SU-DHL-6 (cell line): ENCODE measurements around the gene EPS8.

Source experiments
- H2AFZ ChIP-seq: fragments of 200-600 bp; sonication (generic); 2 replicates; pipeline ENCODE4 v1.6.1; 2014; ENCODE audit warnings: low read depth, mild to moderate bottlenecking, moderate library complexity, mixed read lengths, antibody characterized with exemption, low read length; ENCODE audit not compliant: severe bottlenecking
- H3F3A ChIP-seq: fragments of 200-600 bp; shearing (Covaris generic); 2 replicates; pipeline ENCODE4 v1.6.0; 2016; ENCODE audit warnings: antibody characterized with exemption, mild to moderate bottlenecking; ENCODE audit not compliant: insufficient read depth
- H3K27ac ChIP-seq: fragments of 200-600 bp; sonication (generic); 2 replicates; pipeline ENCODE4 v1.5.1; 2016; ENCODE audit warnings: low read depth, mild to moderate bottlenecking, low read length, moderate library complexity, mixed read lengths
- H3K27me3 ChIP-seq: fragments of 200-600 bp; sonication (generic), shearing (Covaris generic); 2 replicates; pipeline ENCODE4 v1.6.0; 2014; ENCODE audit warnings: mild to moderate bottlenecking, low read length
- H3K36me3 ChIP-seq: fragments of 200-600 bp; sonication (generic); 2 replicates; pipeline ENCODE4 v1.6.1; 2014; ENCODE audit warnings: mild to moderate bottlenecking, low read length, mixed read lengths
- H3K4me2 ChIP-seq: fragments of 300-600, 200-600 bp; shearing (Covaris generic), sonication (generic); 2 replicates; pipeline ENCODE4 v1.6.0; 2014; ENCODE audit warnings: low read length, low read depth, mild to moderate bottlenecking; ENCODE audit not compliant: poor library complexity, severe bottlenecking
- H3K4me3 ChIP-seq: fragments of 200-600 bp; sonication (generic); 2 replicates; pipeline ENCODE4 v1.5.1; 2014; ENCODE audit warnings: antibody characterized with exemption, low read length, mild to moderate bottlenecking, mixed read lengths; ENCODE audit not compliant: insufficient read depth, poor library complexity, severe bottlenecking
- H3K79me2 ChIP-seq: fragments of 200-600 bp; sonication (generic); 2 replicates; pipeline ENCODE4 v1.6.1; 2014; ENCODE audit warnings: mild to moderate bottlenecking, low read length, moderate library complexity; ENCODE audit not compliant: insufficient read depth
- H3K9ac ChIP-seq: fragments of 200-600 bp; sonication (generic); 2 replicates; pipeline ENCODE4 v1.7.0; 2014; ENCODE audit warnings: mild to moderate bottlenecking, low read length
- H3K9me2 ChIP-seq: fragments of 200-600 bp; sonication (generic); replicated peaks from 2 replicates; pipeline ENCODE4 v1.6.1; 2014; ENCODE audit warnings: low read length; ENCODE audit not compliant: insufficient read depth
- H3K9me3 ChIP-seq: fragments of 200-600 bp; sonication (generic); 2 replicates; pipeline ENCODE4 v1.6.1; 2014; ENCODE audit warnings: low read length, mixed read lengths; ENCODE audit not compliant: insufficient read depth
- H4K20me1 ChIP-seq: fragments of 200-600 bp; sonication (generic); 2 replicates; pipeline ENCODE4 v1.6.1; 2014; ENCODE audit warnings: low read depth, mild to moderate bottlenecking, antibody characterized with exemption, low read length, moderate library complexity, mixed read lengths
- CTCF ChIP-seq: fragments of 200-600 bp; sonication (generic); IDR thresholded peaks from one replicate; pipeline ENCODE4 v1.5.1; 2017; ENCODE audit warnings: antibody characterized with exemption, mild to moderate bottlenecking, low read length, moderate library complexity; ENCODE audit not compliant: insufficient read depth, poor library complexity, severe bottlenecking
- EZH2phosphoT487 ChIP-seq: fragments of 200-600 bp; sonication (generic), shearing (Covaris generic); conservative IDR thresholded peaks from 2 replicates; pipeline ENCODE4 v1.6.1; 2018; ENCODE audit warnings: mild to moderate bottlenecking, antibody characterized with exemption, low read length, moderate library complexity, mixed read lengths

EPS8 gene

GRCh38 chr12:15829255-15829654 lies 40.1 kb upstream of the EPS8 start:
- Histone ChIP-seq H3K9me2 (no peaks in the 10 kb centered on the region), H3K9ac (no peak overlapping the region), H3K36me3 (no peaks in the 10 kb centered on the region), H3K4me2 (no peak overlapping the region), H3K27ac (no peak overlapping the region), H2AFZ (no peak overlapping the region), H3F3A (no peaks in the 10 kb centered on the region), H4K20me1 (no peaks in the 10 kb centered on the region), H3K9me3 (no peaks in the 10 kb centered on the region), H3K4me3 (no peak overlapping the region), H3K27me3 (no peaks in the 10 kb centered on the region), H3K79me2 (no peaks in the 10 kb centered on the region)
- no peak for TF ChIP-seq CTCF
- no peak for TF ChIP-seq EZH2phosphoT487

GRCh38 chr12:15827136-15827535 lies 37.9 kb upstream of the EPS8 start:
- H3K4me2 ChIP-seq: no peak overlapping the region
- H4K20me1 ChIP-seq: no peaks in the 10 kb centered on the region
- H3K27me3 ChIP-seq: no peaks in the 10 kb centered on the region
- H3K4me3 ChIP-seq: no peak overlapping the region
- H3K36me3 ChIP-seq: no peaks in the 10 kb centered on the region
- H3K27ac ChIP-seq: no peak overlapping the region
- TF ChIP-seq CTCF (no peak), EZH2phosphoT487 (no peak)
- H3K9me3 ChIP-seq: no peaks in the 10 kb centered on the region
- no peaks in the 10 kb centered on the region for H3K9me2 ChIP-seq
- H2AFZ ChIP-seq: no peak overlapping the region
- H3K79me2 ChIP-seq: no peaks in the 10 kb centered on the region
- no peaks in the 10 kb centered on the region for H3F3A ChIP-seq
- no peak overlapping the region for H3K9ac ChIP-seq

GRCh38 chr12:15824516-15824915 lies 35.3 kb upstream of the EPS8 start:
- no peak for TF ChIP-seq CTCF
- no peak for TF ChIP-seq EZH2phosphoT487
- H3K36me3 ChIP-seq: no peaks in the 10 kb centered on the region

More at GRCh38 chr12:15824516-15824915, 35.3 kb upstream of the EPS8 start:
- Histone ChIP-seq H3K27me3 (no peaks in the 10 kb centered on the region), H3K79me2 (no peaks in the 10 kb centered on the region), H3K4me3 (no peak overlapping the region), H3K9me3 (no peaks in the 10 kb centered on the region), H3K27ac (no peak overlapping the region), H3K9me2 (no peaks in the 10 kb centered on the region), H3K9ac (no peak overlapping the region), H4K20me1 (no peaks in the 10 kb centered on the region), H3K4me2 (no peak overlapping the region), H2AFZ (no peak overlapping the region), H3F3A (no peaks in the 10 kb centered on the region)
